HG02759 (cell line): ENCODE data around the gene CTBP2.

ENCODE experiments used
- ATAC-seq: cut with Tn5 transposase; IDR thresholded peaks from one replicate; pipeline ENCODE4 v1.9.1; 2021; ENCODE audit warnings: mild to moderate bottlenecking, moderate library complexity; ENCODE audit not compliant: unreplicated experiment

CTBP2 gene

GRCh38 chr10:125049216-125049881, 111.0 kb downstream of the CTBP2 start:
- no peak for ATAC-seq

- ATAC-seq = peak; percentile 91
Observed at GRCh38 chr10:125048094-125048864, 112.1 kb downstream of the CTBP2 start.

- no peak for ATAC-seq
Observed at GRCh38 chr10:125043841-125044658, 116.3 kb downstream of the CTBP2 start.

- ATAC-seq = no peak
Observed at GRCh38 chr10:125041856-125042506, 118.4 kb downstream of the CTBP2 start.

GRCh38 chr10:125039354-125039769, 121.0 kb downstream of the CTBP2 start:
- ATAC-seq = no peak

GRCh38 chr10:125038637-125039036, 121.7 kb downstream of the CTBP2 start:
- no peak for ATAC-seq

GRCh38 chr10:125037145-125037877, 123.1 kb downstream of the CTBP2 start:
- no peak for ATAC-seq

GRCh38 chr10:125035588-125036295, 124.6 kb downstream of the CTBP2 start:
- ATAC-seq = no peak

GRCh38 chr10:125035136-125035535, 125.2 kb downstream of the CTBP2 start:
- no peak for ATAC-seq

GRCh38 chr10:125034675-125035074, 125.7 kb downstream of the CTBP2 start:
- ATAC-seq = no peak

- ATAC-seq = no peak
Observed at GRCh38 chr10:125033146-125033924, 127.0 kb downstream of the CTBP2 start.

- no peak for ATAC-seq
Observed at GRCh38 chr10:125032474-125033020, 127.8 kb downstream of the CTBP2 start.

- no peak for ATAC-seq
Observed at GRCh38 chr10:125030567-125031197, 129.7 kb downstream of the CTBP2 start.

- ATAC-seq = no peak
Observed at GRCh38 chr10:125029584-125030242, 130.7 kb downstream of the CTBP2 start.

GRCh38 chr10:125027871-125028869, 132.2 kb downstream of the CTBP2 start:
- ATAC-seq = no peak

- no peak for ATAC-seq
Observed at GRCh38 chr10:125026974-125027735, 133.2 kb downstream of the CTBP2 start.
